CD8-positive, alpha-beta memory T cell (primary cell): ENCODE results near the gene ID3. TPM values are rescaled to one million over a fixed set of nuclear protein-coding genes. Genes with fewer than 3 reads are reported as not detected.

ENCODE experiments used
- CTCF ChIA-PET: fragments of 350-600 bp; sonication (Branson Sonifier 250); formaldehyde crosslinking; loops from one replicate; lab custom pipeline; 2021; ENCODE audit warnings: antibody characterized with exemption; lab: Charles Lee
- POLR2A ChIA-PET: fragments of 350-600 bp; sonication (Branson Sonifier 250); formaldehyde crosslinking; loops from one replicate; lab custom pipeline; 2021; ENCODE audit warnings: antibody characterized with exemption; lab: Charles Lee
- DNase-seq, 5 donors: peaks; one replicate each; pipeline versions ENCODE4 v3.0.0 to v3.0.0-alpha.2; 2020 to 2022; ENCODE audit warnings: mixed read lengths in 1 of 5
- H3K27ac ChIP-seq: one replicate; pipeline ENCODE4 v1.7.0; 2013; ENCODE audit warnings: low read depth, mild to moderate bottlenecking, low read length, moderate library complexity
- H3K27me3 ChIP-seq: 2 replicates; pipeline ENCODE4 v1.7.0; 2013; ENCODE audit warnings: low read length, mild to moderate bottlenecking; ENCODE audit not compliant: insufficient read depth, poor library complexity, severe bottlenecking
- H3K36me3 ChIP-seq: 2 replicates; pipeline ENCODE4 v1.7.0; 2013; ENCODE audit warnings: mild to moderate bottlenecking, low read length, moderate library complexity; ENCODE audit not compliant: insufficient read depth
- H3K4me1 ChIP-seq: 2 replicates; pipeline ENCODE4 v1.7.0; 2013; ENCODE audit warnings: mild to moderate bottlenecking, low read length, moderate library complexity; ENCODE audit not compliant: insufficient read depth
- H3K4me3 ChIP-seq: 2 replicates; pipeline ENCODE4 v1.7.0; 2013; ENCODE audit warnings: mild to moderate bottlenecking, low read length
- H3K9me3 ChIP-seq: 2 replicates; pipeline ENCODE4 v1.7.0; 2013; ENCODE audit warnings: mild to moderate bottlenecking, low read length
- H3K27ac Mint-ChIP-seq, 8 donors: one replicate each; pipeline ENCODE4 v1.8.0; 2020 to 2021; ENCODE audit warnings: mixed read lengths in 8 of 8, mild to moderate bottlenecking in 6 of 8, inconsistent platforms in 3 of 8, moderate library complexity in 3 of 8
- H3K27me3 Mint-ChIP-seq, 2 donors: one replicate each; pipeline ENCODE4 v1.8.0; 2020 to 2021; ENCODE audit warnings: mixed read lengths in 2 of 2, mild to moderate bottlenecking in 1 of 2, moderate library complexity in 1 of 2
- H3K36me3 Mint-ChIP-seq, 3 donors: one replicate each; pipeline ENCODE4 v1.8.0; 2020 to 2021; ENCODE audit warnings: mixed read lengths in 3 of 3, inconsistent platforms in 1 of 3, mild to moderate bottlenecking in 1 of 3
- H3K4me1 Mint-ChIP-seq, 3 donors: one replicate each; pipeline ENCODE4 v1.8.0; 2020 to 2021; ENCODE audit warnings: mixed read lengths in 3 of 3, inconsistent platforms in 1 of 3, mild to moderate bottlenecking in 1 of 3
- H3K4me3 Mint-ChIP-seq, 7 donors: one replicate each; pipeline ENCODE4 v1.8.0; 2020 to 2021; ENCODE audit warnings: mixed read lengths in 7 of 7, mild to moderate bottlenecking in 6 of 7, moderate library complexity in 4 of 7, inconsistent platforms in 2 of 7
- H3K9me3 Mint-ChIP-seq, 5 donors: one replicate each; pipeline ENCODE4 v1.8.0; 2020 to 2022; ENCODE audit warnings: mixed read lengths in 5 of 5, mild to moderate bottlenecking in 3 of 5, moderate library complexity in 2 of 5, inconsistent platforms in 1 of 5
- polyA plus RNA-seq: library from polyadenylated mRNA; unstranded; fragments of 300-500 nt; fragmentation: Illumina TruSeq; gene quantifications from one replicate; pipeline ENCODE4 v1.2.3, GENCODE V29; 2021
- total RNA-seq, 2 experiments: library from RNA; stranded (reverse); gene quantifications; one replicate each; pipeline ENCODE4 v1.2.3, GENCODE V29; 2021

ID3 gene
- total and polyA plus RNA-seq, 3 experiments from 2014 or later: 4.7 to 19.3 (median 18.4) TPM

GRCh38 chr1:23517581-23517980 is 41.7 kb downstream of the ID3 start:
- DNase-seq: no peak
- no peak overlapping the region for H3K27ac ChIP-seq
- peaks cover 2 to 18% (median 7%) of the 10 kb centered on the region in 3 donors for H3K4me1 Mint-ChIP-seq
- ChIA-PET POLR2A (no interaction called here), CTCF (interaction anchor here (1.4 to 34.1 kb wide), 3 partner anchors 20 to 120 kb away, joined by 5 to 588 read pairs (median 5); no protein-coding TSS in a partner anchor)
- no peaks in the 10 kb centered on the region for H3K36me3 ChIP-seq
- no peaks in the 10 kb centered on the region for H3K9me3 ChIP-seq
- H3K9me3 Mint-ChIP-seq: no peaks in the 10 kb centered on the region
- H3K27me3 Mint-ChIP-seq: no peaks in the 10 kb centered on the region
- no peaks in the 10 kb centered on the region for H3K27me3 ChIP-seq
- no peak overlapping the region for H3K4me3 Mint-ChIP-seq
- H3K27ac Mint-ChIP-seq: peak overlapping the region in 3 of 8 donors; percentile 5 to 73 (median 52)
- H3K4me1 ChIP-seq: no peaks in the 10 kb centered on the region
- no peak overlapping the region for H3K4me3 ChIP-seq
- peaks cover 0 to 5% (median 0%) of the 10 kb centered on the region in 3 donors for H3K36me3 Mint-ChIP-seq

- CTCF ChIA-PET: interaction anchor here (0.8 to 34.1 kb wide), 7 partner anchors 12 to 121 kb away, joined by 3 to 588 read pairs (median 6); no protein-coding TSS in a partner anchor
- POLR2A ChIA-PET: no interaction called here
- H3K4me3 ChIP-seq: no peak overlapping the region
- Mint-ChIP-seq H3K27me3 (no peaks in the 10 kb centered on the region), H3K9me3 (no peaks in the 10 kb centered on the region), H3K27ac (no peak overlapping the region), H3K36me3 (peaks cover 0 to 4% (median 0%) of the 10 kb centered on the region in 3 donors), H3K4me3 (no peak overlapping the region), H3K4me1 (peaks cover 0 to 6% (median 2%) of the 10 kb centered on the region in 3 donors)
- no peaks in the 10 kb centered on the region for H3K27me3 ChIP-seq
- no peaks in the 10 kb centered on the region for H3K9me3 ChIP-seq
- no peaks in the 10 kb centered on the region for H3K4me1 ChIP-seq
- H3K36me3 ChIP-seq: no peaks in the 10 kb centered on the region
- no peak for DNase-seq
- no peak overlapping the region for H3K27ac ChIP-seq
Measured at GRCh38 chr1:23515905-23516304, 43.4 kb downstream of the ID3 start.

- no peak for DNase-seq
- Histone ChIP-seq H3K9me3 (no peaks in the 10 kb centered on the region), H3K27me3 (no peaks in the 10 kb centered on the region), H3K36me3 (no peaks in the 10 kb centered on the region), H3K27ac (no peak overlapping the region), H3K4me1 (no peaks in the 10 kb centered on the region), H3K4me3 (no peak overlapping the region)
- no peaks in the 10 kb centered on the region for H3K27me3 Mint-ChIP-seq
- H3K36me3 Mint-ChIP-seq: peaks cover 0 to 5% (median 0%) of the 10 kb centered on the region in 3 donors
- H3K4me3 Mint-ChIP-seq: no peak overlapping the region
- H3K27ac Mint-ChIP-seq: no peak overlapping the region
- POLR2A ChIA-PET: interaction anchor here (0.6 to 1.2 kb wide), 2 partner anchors 14 to 17 kb away, joined by 3 to 4 read pairs; partner anchors contain the start of gene E2F2
- H3K9me3 Mint-ChIP-seq: no peaks in the 10 kb centered on the region
- H3K4me1 Mint-ChIP-seq: peaks cover 0 to 6% (median 2%) of the 10 kb centered on the region in 3 donors
- CTCF ChIA-PET: interaction anchor here (1.1 to 34.1 kb wide), 4 partner anchors 11 to 123 kb away, joined by 5 to 588 read pairs (median 8); no protein-coding TSS in a partner anchor
Measured at GRCh38 chr1:23514111-23514679, 45.1 kb downstream of the ID3 start.

GRCh38 chr1:23509896-23510295 is 49.4 kb downstream of the ID3 start:
- peak overlapping the region in 1 of 8 donors; percentile 95 for H3K27ac Mint-ChIP-seq
- ChIA-PET CTCF (interaction anchor here (1.4 kb wide), 1 partner anchor 15 kb away, joined by 6 read pairs; no protein-coding TSS in a partner anchor), POLR2A (no interaction called here)
- no peaks in the 10 kb centered on the region for H3K27me3 ChIP-seq
- no peak overlapping the region for H3K4me3 ChIP-seq
- H3K4me3 Mint-ChIP-seq: no peak overlapping the region
- H3K9me3 Mint-ChIP-seq: no peaks in the 10 kb centered on the region
- H3K36me3 ChIP-seq: no peaks in the 10 kb centered on the region
- no peak overlapping the region for H3K27ac ChIP-seq
- no peak for DNase-seq
- no peaks in the 10 kb centered on the region for H3K27me3 Mint-ChIP-seq
- no peaks in the 10 kb centered on the region for H3K4me1 Mint-ChIP-seq
- H3K4me1 ChIP-seq: no peaks in the 10 kb centered on the region
- no peaks in the 10 kb centered on the region for H3K9me3 ChIP-seq
- H3K36me3 Mint-ChIP-seq: peaks cover 0 to 4% (median 0%) of the 10 kb centered on the region in 3 donors

Other genes with a start within 250 kb of the ID3 start
- gene HNRNPR, start 215.2 kb downstream of the ID3 start, total RNA-seq: 100 to 1,000 TPM; 199 to 201 TPM
- 184 TPM for gene HNRNPR, start 215.2 kb downstream of the ID3 start, polyA plus RNA-seq
- gene ZNF436, start 189.7 kb downstream of the ID3 start, total RNA-seq: 1 to 10 TPM; 5.9 to 6.4 TPM
- 4.9 TPM for gene ZNF436, start 189.7 kb downstream of the ID3 start, polyA plus RNA-seq
- gene TCEA3, start 134.8 kb downstream of the ID3 start, total RNA-seq: 1 to 10 TPM; 1.4 to 1.7 TPM
- gene TCEA3, start 134.8 kb downstream of the ID3 start, polyA plus RNA-seq: 11.1 TPM
- under 1 TPM; 0.33 to 0.78 TPM for gene ASAP3, start 75.3 kb downstream of the ID3 start, total RNA-seq
- 0.62 TPM for gene ASAP3, start 75.3 kb downstream of the ID3 start, polyA plus RNA-seq
- gene E2F2, start 28.3 kb downstream of the ID3 start, total RNA-seq: 10 to 100 TPM; 19.1 to 19.6 TPM
- 0.76 TPM for gene E2F2, start 28.3 kb downstream of the ID3 start, polyA plus RNA-seq
- gene RPL11, start 132.3 kb upstream of the ID3 start, total RNA-seq: 1,000 to 10,000 TPM; 1,242 to 1,292 TPM
- 1,119 TPM for gene RPL11, start 132.3 kb upstream of the ID3 start, polyA plus RNA-seq
- 10 to 100 TPM; 64.1 to 69.0 TPM for gene ELOA, start 184.0 kb upstream of the ID3 start, total RNA-seq
- 32.3 TPM for gene ELOA, start 184.0 kb upstream of the ID3 start, polyA plus RNA-seq
- 100 to 1,000 TPM; 105 TPM for gene PITHD1, start 218.9 kb upstream of the ID3 start, total RNA-seq
- 68.5 TPM for gene PITHD1, start 218.9 kb upstream of the ID3 start, polyA plus RNA-seq
- 100 to 1,000 TPM in 1 of 2 experiments, 10 to 100 TPM in 1; 99.9 to 100 TPM for gene LYPLA2, start 231.6 kb upstream of the ID3 start, total RNA-seq
- gene LYPLA2, start 231.6 kb upstream of the ID3 start, polyA plus RNA-seq: 109 TPM
- 10 to 100 TPM; 50.5 to 55.3 TPM for gene GALE, start 241.3 kb upstream of the ID3 start, total RNA-seq
- 17.2 TPM for gene GALE, start 241.3 kb upstream of the ID3 start, polyA plus RNA-seq